GM12878 (cell line): ENCODE data around the gene C1orf52. TPM values are rescaled to one million over a fixed set of nuclear protein-coding genes. Genes with fewer than 3 reads are reported as not detected.

Source experiments
- ATAC-seq: fragments of 200-7000 bp; cut with Tn5 transposase; 3 replicates; pipeline ENCODE4 v1.9.1; 2020; ENCODE audit warnings: mild to moderate bottlenecking, moderate library complexity
- BruUV-seq: library from RNA; stranded (reverse); fragments of 400-500 nt; replicated peaks from 2 replicates; lab custom pipeline; 2021; lab: Mats Ljungman, UMichigan
- CTCF ChIA-PET: fragments of 300-600 bp; sonication (Branson Sonifier 250); formaldehyde crosslinking; extraction: SDS; loops from one replicate; lab custom pipeline; 2021; ENCODE audit warnings: inconsistent platforms; lab: Yijun Ruan, JAX
- POLR2A ChIA-PET: fragments of 350-600 bp; formaldehyde crosslinking; extraction: SDS; loops from one replicate; lab custom pipeline; 2021; ENCODE audit warnings: inconsistent platforms; lab: Charles Lee
- RAD21 ChIA-PET: fragments of 300-600 bp; sonication (Branson Sonifier 250); formaldehyde crosslinking; loops from one replicate; lab custom pipeline; 2023; ENCODE audit warnings: antibody characterized with exemption; ENCODE audit not compliant: unreplicated experiment; lab: Charles Lee
- SMC1A ChIA-PET: fragments of 300-600 bp; sonication (Branson Sonifier 250); formaldehyde crosslinking; loops from one replicate; lab custom pipeline; 2023; ENCODE audit not compliant: unreplicated experiment, uncharacterized antibody; lab: Charles Lee
- DNase-seq: peaks from one replicate; pipeline ENCODE4 v3.0.0-alpha.2; 2011; ENCODE audit warnings: low read depth, low spot score
- FAIRE-seq: peaks from 3 replicates; lab custom pipeline; 2011; peaks lifted over from hg19 to GRCh38; lab: Jason Lieb, UNC
- H2AFZ ChIP-seq: 2 replicates; pipeline ENCODE4 v1.6.0; 2011; ENCODE audit warnings: low read depth, low read length, control low read depth; ENCODE audit not compliant: control insufficient read depth
- H3K27ac ChIP-seq: 2 replicates; pipeline ENCODE4 v1.5.1; 2011; ENCODE audit warnings: control low read depth; ENCODE audit not compliant: control insufficient read depth, insufficient read depth
- H3K27me3 ChIP-seq, 2 experiments: replicated peaks in 1 of 2; 2 replicates each; pipeline versions ENCODE4 v1.6.0 to v1.6.1; 2011; ENCODE audit warnings: low read length in 1 of 2; ENCODE audit not compliant: control insufficient read depth in 2 of 2, insufficient read depth in 2 of 2
- H3K36me3 ChIP-seq, 2 experiments: 2 replicates each; pipeline ENCODE4 v1.5.1; 2011; ENCODE audit warnings: low read length in 1 of 2; ENCODE audit not compliant: control insufficient read depth in 2 of 2, insufficient read depth in 2 of 2
- H3K4me1 ChIP-seq: 2 replicates; pipeline ENCODE4 v1.6.1; 2011; ENCODE audit warnings: mild to moderate bottlenecking, low read length, moderate library complexity, mixed read lengths; ENCODE audit not compliant: control insufficient read depth, insufficient read depth
- H3K4me2 ChIP-seq: 2 replicates; pipeline ENCODE4 v1.6.0; 2011; ENCODE audit warnings: control low read depth; ENCODE audit not compliant: control insufficient read depth, insufficient read depth
- H3K4me3 ChIP-seq: fragments of 200-600 bp; sonication (generic); 2 replicates; pipeline ENCODE4 v1.5.1; 2016
- H3K79me2 ChIP-seq: 2 replicates; pipeline ENCODE4 v1.6.0; 2011; ENCODE audit warnings: low read length; ENCODE audit not compliant: control insufficient read depth, insufficient read depth
- H3K9ac ChIP-seq: 2 replicates; pipeline ENCODE4 v1.8.0; 2011; ENCODE audit warnings: low read length, control low read depth, mixed read lengths; ENCODE audit not compliant: control insufficient read depth, insufficient read depth
- H3K9me3 ChIP-seq: replicated peaks from 3 replicates; pipeline ENCODE4 v1.5.1; 2011; ENCODE audit warnings: mild to moderate bottlenecking, low read length; ENCODE audit not compliant: control insufficient read depth, insufficient read depth
- H4K20me1 ChIP-seq: 2 replicates; pipeline ENCODE4 v1.6.0; 2011; ENCODE audit not compliant: control insufficient read depth, insufficient read depth
- HSF1 ChIP-seq: fragments of 150-350 bp; IDR thresholded peaks from 2 replicates; pipeline ENCODE4 v1.6.1; 2014; ENCODE audit warnings: mild to moderate bottlenecking, low read depth, low read length
- PAX5 ChIP-seq: IDR thresholded peaks from 2 replicates; pipeline ENCODE4 v1.6.1; 2011; ENCODE audit warnings: low read depth, low read length, borderline replicate concordance
- POLR2AphosphoS2 ChIP-seq: IDR thresholded peaks from 2 replicates; pipeline ENCODE4 v1.6.1; 2011; ENCODE audit warnings: low read depth, mild to moderate bottlenecking, low read length, improper control_type of control experiment, moderate library complexity
- SIN3A ChIP-seq: IDR thresholded peaks from 2 replicates; pipeline ENCODE4 v1.6.1; 2012; ENCODE audit warnings: low read depth, low read length, improper control_type of control experiment
- SMARCA5 ChIP-seq: fragments of 450-650 bp; IDR thresholded peaks from 2 replicates; pipeline ENCODE4 v1.6.1; 2017; ENCODE audit warnings: mild to moderate bottlenecking
- ZBED1 ChIP-seq: IDR thresholded peaks from 2 replicates; pipeline ENCODE4 v1.6.1; 2016; ENCODE audit warnings: borderline replicate concordance
- WGBS: methylation state at CpG from one replicate; pipeline ENCODE4 v1.1.6; 2016; ENCODE audit warnings: low lambda C conversion rate; ENCODE audit not compliant: insufficient replicate concordance, insufficient coverage; ENCODE audit errors: missing lambda C conversion rate; 5-methylcytosine and 5-hydroxymethylcytosine counted together
- in situ Hi-C: fragments of 300-500 bp; cut with MboI; formaldehyde crosslinking; loops from 9 replicates; pipeline ENCODE4 v1.14.3; 2018; ENCODE audit warnings: mixed read lengths
- intact Hi-C: fragments of 100-400 bp; cut with micrococcal nuclease; formaldehyde crosslinking; loops from one replicate; pipeline ENCODE4 v1.14.2; 2022; ENCODE audit not compliant: unreplicated experiment
- polyA plus RNA-seq, 11 experiments: library from polyadenylated mRNA; depleted of rRNA in 4 of 11; unstranded in 6 of 11; stranded (reverse) in 5 of 11; fragments of >200 nt; fragmentation: Nextera tagmentation in 4 of 11; fragmentation: Illumina TruSeq in 1 of 11; extraction: Ambion mirVana in 4 of 11; extraction: Trizol in 1 of 11; gene quantifications; 1 replicate in 1 of 11; 2 replicates in 10 of 11; pipeline versions ENCODE4 v1.2.1 to v1.2.3, GENCODE V29; 2011 to 2016; ENCODE audit warnings: inconsistent platforms in 2 of 11, missing spikeins in 2 of 11, low read depth in 1 of 11
- total RNA-seq, 4 experiments: library from RNA; depleted of rRNA in 3 of 4; stranded (reverse); fragments of >200 nt in 3 of 4; fragmentation: Illumina TruSeq in 1 of 4; extraction: Trizol in 1 of 4; gene quantifications; 2 replicates each; pipeline versions ENCODE4 v1.2.1 to v1.2.3, GENCODE V29; 2013 to 2021
- TF ChIP-seq, protein P1 (sequence below): fragments of 450-650 bp; IDR thresholded peaks from 2 replicates; pipeline ENCODE4 v1.6.1; 2017; ENCODE audit warnings: mild to moderate bottlenecking, low read depth, inconsistent platforms; ENCODE audit not compliant: poor library complexity, severe bottlenecking
- TF ChIP-seq, protein P2 (sequence below): fragments of 450-650 bp; IDR thresholded peaks from 2 replicates; pipeline ENCODE4 v1.6.1; 2017; ENCODE audit warnings: borderline replicate concordance
- TF ChIP-seq, protein P3 (sequence below): fragments of 450-650 bp; IDR thresholded peaks from 2 replicates; pipeline ENCODE4 v1.6.1; 2018; ENCODE audit warnings: borderline replicate concordance, mild to moderate bottlenecking; ENCODE audit not compliant: partially characterized antibody
- TF ChIP-seq, protein P4 (sequence below): IDR thresholded peaks from 2 replicates; pipeline ENCODE4 v1.6.1; 2011; ENCODE audit warnings: low read depth, low read length, improper control_type of control experiment, borderline replicate concordance
- TF ChIP-seq, protein P5 (sequence below): fragments of 450-650 bp; conservative IDR thresholded peaks from 2 replicates; pipeline ENCODE4 v1.6.1; 2017; ENCODE audit warnings: mild to moderate bottlenecking, moderate library complexity

C1orf52 gene
- total and polyA plus RNA-seq, 10 of the 15 experiments (the other 5 are each of a cell fraction or from before 2014, with no cell fraction given): 9.4 to 39.5 (median 17.6) TPM

GRCh38 chr1:85201340-85202091 is 57.9 kb downstream of the C1orf52 start:
- no peak for DNase-seq
- peak; percentile 73 for ATAC-seq
- POLR2A ChIA-PET: no interaction called here
- FAIRE-seq: no peak
- peaks cover 0 to 3% of the 10 kb centered on the region in 2 experiments; a peak in 3 of 4 replicates for H3K27me3 ChIP-seq
- H3K36me3 ChIP-seq: no peaks in the 10 kb centered on the region
- no peaks in the 10 kb centered on the region for H3K9me3 ChIP-seq
- peak overlapping the region; percentile 87 for H2AFZ ChIP-seq
- no peaks in the 10 kb centered on the region for H4K20me1 ChIP-seq
- in situ Hi-C loops (no loop called here), intact Hi-C loops (loop anchor here (5.0 kb wide), 1 partner anchor 51 kb away; no protein-coding TSS in a partner anchor)
- peak overlapping the region; percentile 95 for H3K4me2 ChIP-seq
- H3K9ac ChIP-seq: peak overlapping the region; percentile 51
- RAD21 ChIA-PET: no interaction called here
- H3K4me1 ChIP-seq: no peaks in the 10 kb centered on the region
- 2% methylated on average over 81 of the region's 81 CpGs for WGBS
- CTCF ChIA-PET: no interaction called here
- H3K27ac ChIP-seq: peak overlapping the region; percentile 52
- SMC1A ChIA-PET: interaction anchor here (1.0 kb wide), 1 partner anchor 16 kb away, joined by 3 read pairs; no protein-coding TSS in a partner anchor
- peak overlapping the region; percentile 78 for H3K4me3 ChIP-seq
- peaks cover 4% of the 10 kb centered on the region for H3K79me2 ChIP-seq
- no TSS peak for BruUV-seq
- TF ChIP-seq, protein P1, sequence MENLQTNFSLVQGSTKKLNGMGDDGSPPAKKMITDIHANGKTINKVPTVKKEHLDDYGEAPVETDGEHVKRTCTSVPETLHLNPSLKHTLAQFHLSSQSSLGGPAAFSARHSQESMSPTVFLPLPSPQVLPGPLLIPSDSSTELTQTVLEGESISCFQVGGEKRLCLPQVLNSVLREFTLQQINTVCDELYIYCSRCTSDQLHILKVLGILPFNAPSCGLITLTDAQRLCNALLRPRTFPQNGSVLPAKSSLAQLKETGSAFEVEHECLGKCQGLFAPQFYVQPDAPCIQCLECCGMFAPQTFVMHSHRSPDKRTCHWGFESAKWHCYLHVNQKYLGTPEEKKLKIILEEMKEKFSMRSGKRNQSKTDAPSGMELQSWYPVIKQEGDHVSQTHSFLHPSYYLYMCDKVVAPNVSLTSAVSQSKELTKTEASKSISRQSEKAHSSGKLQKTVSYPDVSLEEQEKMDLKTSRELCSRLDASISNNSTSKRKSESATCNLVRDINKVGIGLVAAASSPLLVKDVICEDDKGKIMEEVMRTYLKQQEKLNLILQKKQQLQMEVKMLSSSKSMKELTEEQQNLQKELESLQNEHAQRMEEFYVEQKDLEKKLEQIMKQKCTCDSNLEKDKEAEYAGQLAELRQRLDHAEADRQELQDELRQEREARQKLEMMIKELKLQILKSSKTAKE: no peak
- TF ChIP-seq HSF1 (no peak), ZBED1 (no peak), SIN3A (no peak), PAX5 (no peak), POLR2AphosphoS2 (no peak), SMARCA5 (no peak)
- TF ChIP-seq, protein P2, sequence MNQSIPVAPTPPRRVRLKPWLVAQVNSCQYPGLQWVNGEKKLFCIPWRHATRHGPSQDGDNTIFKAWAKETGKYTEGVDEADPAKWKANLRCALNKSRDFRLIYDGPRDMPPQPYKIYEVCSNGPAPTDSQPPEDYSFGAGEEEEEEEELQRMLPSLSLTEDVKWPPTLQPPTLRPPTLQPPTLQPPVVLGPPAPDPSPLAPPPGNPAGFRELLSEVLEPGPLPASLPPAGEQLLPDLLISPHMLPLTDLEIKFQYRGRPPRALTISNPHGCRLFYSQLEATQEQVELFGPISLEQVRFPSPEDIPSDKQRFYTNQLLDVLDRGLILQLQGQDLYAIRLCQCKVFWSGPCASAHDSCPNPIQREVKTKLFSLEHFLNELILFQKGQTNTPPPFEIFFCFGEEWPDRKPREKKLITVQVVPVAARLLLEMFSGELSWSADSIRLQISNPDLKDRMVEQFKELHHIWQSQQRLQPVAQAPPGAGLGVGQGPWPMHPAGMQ: no peak
- TF ChIP-seq, protein P3, sequence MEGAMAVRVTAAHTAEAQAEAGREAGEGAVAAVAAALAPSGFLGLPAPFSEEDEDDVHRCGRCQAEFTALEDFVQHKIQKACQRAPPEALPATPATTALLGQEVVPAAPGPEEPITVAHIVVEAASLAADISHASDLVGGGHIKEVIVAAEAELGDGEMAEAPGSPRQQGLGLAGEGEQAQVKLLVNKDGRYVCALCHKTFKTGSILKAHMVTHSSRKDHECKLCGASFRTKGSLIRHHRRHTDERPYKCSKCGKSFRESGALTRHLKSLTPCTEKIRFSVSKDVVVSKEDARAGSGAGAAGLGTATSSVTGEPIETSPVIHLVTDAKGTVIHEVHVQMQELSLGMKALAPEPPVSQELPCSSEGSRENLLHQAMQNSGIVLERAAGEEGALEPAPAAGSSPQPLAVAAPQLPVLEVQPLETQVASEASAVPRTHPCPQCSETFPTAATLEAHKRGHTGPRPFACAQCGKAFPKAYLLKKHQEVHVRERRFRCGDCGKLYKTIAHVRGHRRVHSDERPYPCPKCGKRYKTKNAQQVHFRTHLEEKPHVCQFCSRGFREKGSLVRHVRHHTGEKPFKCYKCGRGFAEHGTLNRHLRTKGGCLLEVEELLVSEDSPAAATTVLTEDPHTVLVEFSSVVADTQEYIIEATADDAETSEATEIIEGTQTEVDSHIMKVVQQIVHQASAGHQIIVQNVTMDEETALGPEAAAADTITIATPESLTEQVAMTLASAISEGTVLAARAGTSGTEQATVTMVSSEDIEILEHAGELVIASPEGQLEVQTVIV: no peak
- TF ChIP-seq, protein P4, sequence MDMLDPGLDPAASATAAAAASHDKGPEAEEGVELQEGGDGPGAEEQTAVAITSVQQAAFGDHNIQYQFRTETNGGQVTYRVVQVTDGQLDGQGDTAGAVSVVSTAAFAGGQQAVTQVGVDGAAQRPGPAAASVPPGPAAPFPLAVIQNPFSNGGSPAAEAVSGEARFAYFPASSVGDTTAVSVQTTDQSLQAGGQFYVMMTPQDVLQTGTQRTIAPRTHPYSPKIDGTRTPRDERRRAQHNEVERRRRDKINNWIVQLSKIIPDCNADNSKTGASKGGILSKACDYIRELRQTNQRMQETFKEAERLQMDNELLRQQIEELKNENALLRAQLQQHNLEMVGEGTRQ: no peak
- TF ChIP-seq, protein P5, sequence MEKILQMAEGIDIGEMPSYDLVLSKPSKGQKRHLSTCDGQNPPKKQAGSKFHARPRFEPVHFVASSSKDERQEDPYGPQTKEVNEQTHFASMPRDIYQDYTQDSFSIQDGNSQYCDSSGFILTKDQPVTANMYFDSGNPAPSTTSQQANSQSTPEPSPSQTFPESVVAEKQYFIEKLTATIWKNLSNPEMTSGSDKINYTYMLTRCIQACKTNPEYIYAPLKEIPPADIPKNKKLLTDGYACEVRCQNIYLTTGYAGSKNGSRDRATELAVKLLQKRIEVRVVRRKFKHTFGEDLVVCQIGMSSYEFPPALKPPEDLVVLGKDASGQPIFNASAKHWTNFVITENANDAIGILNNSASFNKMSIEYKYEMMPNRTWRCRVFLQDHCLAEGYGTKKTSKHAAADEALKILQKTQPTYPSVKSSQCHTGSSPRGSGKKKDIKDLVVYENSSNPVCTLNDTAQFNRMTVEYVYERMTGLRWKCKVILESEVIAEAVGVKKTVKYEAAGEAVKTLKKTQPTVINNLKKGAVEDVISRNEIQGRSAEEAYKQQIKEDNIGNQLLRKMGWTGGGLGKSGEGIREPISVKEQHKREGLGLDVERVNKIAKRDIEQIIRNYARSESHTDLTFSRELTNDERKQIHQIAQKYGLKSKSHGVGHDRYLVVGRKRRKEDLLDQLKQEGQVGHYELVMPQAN: no peak
